Fibroblast of skin of abdomen (primary cell): ENCODE measurements around the gene ABHD11.

Experiments used
- DNase-seq: peaks from one replicate; pipeline ENCODE4 v3.0.0-alpha.2; 2013

The ABHD11 gene

DNA sequence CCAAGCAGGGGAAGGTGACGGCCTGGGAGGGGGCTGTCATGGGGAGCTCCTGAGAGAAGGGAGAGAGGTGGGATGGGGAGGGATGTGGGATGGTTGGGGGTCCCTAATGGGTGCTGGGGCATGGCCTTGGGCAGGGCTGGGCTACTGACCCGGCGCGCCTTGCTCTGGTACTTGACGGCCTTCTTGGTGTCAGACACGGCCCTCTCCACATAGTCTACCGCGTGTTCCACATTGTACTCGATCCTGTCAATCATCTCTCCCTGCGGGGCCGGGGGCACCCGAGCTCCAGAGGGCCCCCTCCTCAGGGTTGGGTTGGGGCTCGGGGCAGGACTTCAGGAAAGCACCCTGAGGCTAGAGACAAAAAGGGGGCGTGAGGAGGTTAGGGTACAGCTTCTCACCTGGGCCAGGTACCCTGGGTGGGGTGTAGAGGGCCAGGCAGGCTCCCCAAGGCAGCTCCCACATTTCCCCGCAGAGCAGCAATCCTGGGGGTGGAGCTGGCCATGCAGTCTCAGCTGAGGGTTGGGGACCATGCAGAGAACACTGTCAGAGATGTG is 37.9 kb downstream of the ABHD11 start:
- DNase-seq = no peak

DNA sequence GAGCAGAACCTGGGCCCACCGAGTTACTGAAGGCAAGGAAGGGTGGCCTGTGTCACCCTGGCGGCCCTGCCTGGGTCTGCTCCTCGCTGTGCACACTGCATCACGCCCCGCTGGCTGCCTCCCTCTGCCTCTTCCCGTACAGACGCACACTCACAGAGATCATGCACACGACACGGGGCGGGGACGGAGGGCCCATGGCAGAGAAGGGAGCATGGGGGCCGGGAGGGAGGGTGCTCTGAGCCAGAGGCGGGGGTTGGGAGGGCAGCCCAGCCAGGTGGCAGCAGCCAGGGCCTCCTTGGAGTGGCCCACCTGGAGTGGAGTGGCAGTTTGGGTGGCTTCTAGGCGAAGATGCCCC is 38.6 kb downstream of the ABHD11 start:
- no peak for DNase-seq

DNA sequence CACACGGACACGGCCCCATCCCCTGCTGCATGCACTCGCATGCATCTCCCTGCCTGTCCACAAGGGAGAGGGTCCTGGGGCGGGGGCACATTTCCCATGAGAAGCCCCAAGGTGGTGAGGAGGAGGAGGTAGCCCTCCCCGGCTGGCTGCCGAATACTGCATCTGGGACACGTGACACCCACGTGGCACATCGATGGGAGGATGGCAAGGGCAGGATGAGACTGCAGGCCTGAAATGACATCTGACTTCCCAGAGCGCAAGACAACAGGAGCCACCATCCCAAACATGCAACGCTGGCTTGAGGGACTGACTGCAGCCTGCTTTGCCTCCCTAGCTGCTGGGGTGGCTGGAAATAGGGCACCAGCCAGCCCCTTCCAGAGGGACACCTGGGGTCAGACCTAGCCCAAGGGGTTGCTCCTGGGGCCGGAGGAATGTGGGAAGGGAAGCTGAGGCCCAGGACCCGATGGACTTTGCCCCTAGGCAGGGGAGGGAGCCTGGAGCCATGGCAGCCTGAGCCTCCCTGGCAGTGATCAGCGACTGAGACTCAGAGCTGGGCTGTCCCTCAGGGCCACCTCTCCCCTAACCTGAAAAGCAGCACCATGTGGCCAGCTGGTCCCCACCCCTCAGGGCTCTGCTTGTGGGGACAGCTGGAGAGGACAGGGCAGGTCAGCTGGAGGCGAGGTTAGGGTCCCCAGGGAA is 39.1 kb downstream of the ABHD11 start:
- no peak for DNase-seq

DNA sequence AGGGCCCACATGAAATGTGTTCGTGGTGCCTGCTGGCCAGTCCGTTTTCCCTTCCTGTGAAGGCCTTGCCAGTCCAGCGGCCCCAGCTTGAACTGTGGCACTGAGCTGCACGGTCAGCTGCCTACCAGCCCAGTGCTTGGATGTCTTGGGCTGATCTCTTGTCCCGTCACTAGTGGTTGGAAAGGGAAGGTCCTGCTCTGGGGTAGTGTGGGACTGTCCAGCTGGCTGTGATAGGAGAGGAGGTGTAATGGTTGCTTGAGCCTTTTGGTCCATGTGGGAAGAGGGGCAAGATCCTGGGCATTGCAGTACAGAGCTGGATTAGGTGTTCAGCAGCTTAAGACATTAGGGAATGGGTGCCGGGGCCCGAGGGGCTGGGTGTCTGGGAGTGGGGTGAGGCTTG is 40.2 kb downstream of the ABHD11 start:
- no peak for DNase-seq

DNA sequence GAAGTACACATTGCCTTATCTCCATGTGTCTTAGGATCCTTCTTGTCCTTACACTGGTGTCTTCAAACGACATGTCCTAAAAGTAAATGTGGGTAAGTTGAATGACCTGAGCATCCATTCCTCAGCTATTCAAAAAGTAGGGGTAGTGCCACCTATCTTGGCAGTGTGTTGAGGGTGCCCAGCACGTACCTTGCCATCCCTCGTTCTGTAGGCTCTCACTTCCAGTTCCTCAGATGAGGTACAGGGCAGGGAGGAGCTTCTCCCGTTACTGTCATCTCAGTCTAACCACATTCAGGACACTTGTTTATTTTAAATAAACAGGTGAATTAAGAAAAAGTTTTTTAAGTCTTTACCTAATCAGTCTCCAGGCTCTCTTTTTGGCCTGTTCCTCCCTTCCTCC is 42.2 kb downstream of the ABHD11 start:
- DNase-seq = no peak

DNA sequence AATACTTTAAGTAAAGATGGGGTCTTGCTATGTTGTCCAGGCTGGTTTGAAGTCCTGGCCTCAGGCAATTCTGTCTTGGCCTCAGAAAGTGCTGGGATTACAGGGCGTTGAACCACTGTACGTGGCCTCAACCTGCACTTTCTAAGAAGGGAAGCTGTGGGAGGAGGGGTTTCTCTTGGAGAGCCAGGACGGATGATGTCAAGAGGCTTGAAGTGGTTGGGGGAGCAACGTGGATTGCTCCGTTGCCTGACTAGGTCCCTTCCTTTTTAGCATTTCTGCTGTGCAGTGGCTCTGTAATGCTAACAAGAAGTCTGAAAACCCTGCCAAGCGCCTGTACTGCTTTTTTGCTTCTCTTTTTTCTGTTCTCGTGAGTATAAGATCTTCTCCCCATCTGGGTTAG is 48.0 kb downstream of the ABHD11 start:
- DNase-seq = no peak

DNA sequence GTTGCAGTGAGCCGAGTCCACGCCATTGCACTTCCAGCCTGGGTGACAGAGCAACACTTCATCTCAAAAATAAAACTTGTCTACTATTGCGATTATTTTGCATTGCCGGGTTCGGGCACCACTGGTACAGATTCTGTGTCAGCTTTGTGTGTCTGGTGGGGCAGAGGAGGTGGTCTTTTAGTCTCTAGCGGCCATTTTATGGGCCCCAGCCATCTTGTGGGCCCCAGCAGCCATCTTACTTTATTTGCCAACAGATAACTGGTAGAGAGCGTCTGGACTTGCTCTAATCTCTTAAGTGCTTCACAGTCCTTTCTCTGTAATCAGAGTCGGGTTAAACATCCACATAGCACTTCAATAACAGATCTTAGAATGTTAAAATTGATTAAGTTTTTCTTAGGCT is 50.3 kb downstream of the ABHD11 start:
- no peak for DNase-seq
